Measurements from ENCODE around the gene HSPA12A.

Gene HSPA12A, protein sequence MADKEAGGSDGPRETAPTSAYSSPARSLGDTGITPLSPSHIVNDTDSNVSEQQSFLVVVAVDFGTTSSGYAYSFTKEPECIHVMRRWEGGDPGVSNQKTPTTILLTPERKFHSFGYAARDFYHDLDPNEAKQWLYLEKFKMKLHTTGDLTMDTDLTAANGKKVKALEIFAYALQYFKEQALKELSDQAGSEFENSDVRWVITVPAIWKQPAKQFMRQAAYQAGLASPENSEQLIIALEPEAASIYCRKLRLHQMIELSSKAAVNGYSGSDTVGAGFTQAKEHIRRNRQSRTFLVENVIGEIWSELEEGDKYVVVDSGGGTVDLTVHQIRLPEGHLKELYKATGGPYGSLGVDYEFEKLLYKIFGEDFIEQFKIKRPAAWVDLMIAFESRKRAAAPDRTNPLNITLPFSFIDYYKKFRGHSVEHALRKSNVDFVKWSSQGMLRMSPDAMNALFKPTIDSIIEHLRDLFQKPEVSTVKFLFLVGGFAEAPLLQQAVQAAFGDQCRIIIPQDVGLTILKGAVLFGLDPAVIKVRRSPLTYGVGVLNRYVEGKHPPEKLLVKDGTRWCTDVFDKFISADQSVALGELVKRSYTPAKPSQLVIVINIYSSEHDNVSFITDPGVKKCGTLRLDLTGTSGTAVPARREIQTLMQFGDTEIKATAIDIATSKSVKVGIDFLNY

GRCh38 chr10:116742367-116743265 is at the start of gene HSPA12A:
Gene HSPA12A, minus strand, starts transcription at chr10:116742566. Its CDS starts 97 bp downstream, at chr10:116742469.
- peak in 1 of 2 experiments; percentile 59 for DNase-seq

DNA sequence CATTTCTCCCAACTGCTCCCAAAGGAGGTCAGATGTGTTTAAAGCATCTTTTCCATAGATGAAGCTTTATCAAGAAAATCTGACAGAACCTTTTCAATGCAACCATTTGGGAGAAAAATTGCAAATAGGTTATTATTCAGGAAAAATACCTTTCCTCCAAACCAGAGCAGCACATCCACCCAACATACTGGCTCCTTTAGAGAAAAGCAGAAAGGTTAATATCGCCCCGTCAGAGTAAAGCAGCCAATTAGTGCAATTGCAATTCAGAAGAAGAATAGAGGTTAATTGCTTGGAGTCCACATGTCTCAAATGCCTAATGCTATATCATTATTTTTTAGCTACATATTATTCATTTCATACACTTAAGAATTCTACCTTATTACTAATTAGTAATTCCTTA is 48.9 kb upstream of the HSPA12A start:
- DNase-seq: no peak

DNA sequence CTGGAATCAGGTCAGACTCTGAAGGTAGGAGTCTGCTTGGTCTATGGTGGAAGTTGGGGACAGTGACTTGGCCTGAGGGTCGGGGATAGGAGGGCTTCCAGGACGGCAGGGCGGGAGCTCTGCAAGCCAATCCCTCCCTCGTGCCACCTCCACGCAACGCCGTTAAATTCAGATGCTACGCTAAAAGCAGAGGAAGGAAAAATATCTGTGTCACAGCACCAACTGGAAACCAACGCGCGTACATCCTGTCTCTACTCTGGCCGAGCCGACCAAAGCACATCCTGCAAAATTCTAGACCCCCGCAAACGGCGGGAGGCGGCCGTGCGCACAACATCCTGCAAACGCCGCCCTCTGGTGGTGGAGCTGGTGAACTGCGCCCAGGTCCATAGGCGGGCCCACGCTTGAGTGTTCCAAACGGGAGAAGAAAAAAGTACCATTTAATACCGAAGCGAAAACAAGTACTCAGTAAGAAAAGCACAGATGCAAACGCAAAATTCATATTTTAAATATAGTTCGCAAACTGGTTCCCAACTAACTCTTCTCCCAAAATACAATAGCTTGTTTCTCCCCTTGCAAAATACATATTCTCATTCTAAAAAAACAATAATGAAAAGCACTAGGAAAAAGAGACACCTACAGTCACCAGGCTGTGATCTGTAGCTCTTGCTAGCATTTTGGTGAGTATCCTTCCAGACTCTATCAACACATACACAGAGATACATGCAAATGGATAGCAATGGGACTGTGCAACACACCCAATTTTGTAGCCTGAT is 45.7 kb upstream of the HSPA12A start:
- DNase-seq: peak; percentile 6 to 64

DNA sequence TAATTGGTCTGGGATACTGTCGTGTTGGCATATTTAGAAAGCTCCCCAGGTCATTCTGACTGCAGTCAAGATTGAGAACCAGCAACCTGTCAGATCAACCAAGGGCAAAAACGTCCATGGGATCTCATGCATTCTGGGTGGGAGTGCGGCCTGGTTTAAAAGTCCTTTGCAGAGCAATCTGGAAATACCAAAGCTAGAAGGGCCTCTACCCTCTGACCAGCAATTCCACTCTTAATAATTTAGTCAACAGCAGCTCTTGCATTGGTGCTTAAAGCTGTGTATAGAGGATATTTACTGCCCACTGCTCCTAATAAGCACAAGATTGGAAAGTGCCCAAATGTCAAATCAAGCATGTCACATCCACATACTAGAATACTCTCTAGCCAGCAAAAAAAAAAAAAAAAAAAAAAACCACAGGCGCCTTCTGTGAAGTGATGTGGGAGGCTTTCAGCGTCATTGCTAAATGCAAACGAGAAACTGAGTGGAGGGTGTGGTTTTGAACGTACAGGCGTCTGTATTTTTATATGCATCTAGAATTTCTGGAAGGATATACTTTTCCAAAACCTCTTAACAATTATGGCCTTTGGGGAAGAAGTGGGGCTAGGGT is 44.8 kb upstream of the HSPA12A start:
- DNase-seq: peak in 1 of 2 experiments; percentile 6

DNA sequence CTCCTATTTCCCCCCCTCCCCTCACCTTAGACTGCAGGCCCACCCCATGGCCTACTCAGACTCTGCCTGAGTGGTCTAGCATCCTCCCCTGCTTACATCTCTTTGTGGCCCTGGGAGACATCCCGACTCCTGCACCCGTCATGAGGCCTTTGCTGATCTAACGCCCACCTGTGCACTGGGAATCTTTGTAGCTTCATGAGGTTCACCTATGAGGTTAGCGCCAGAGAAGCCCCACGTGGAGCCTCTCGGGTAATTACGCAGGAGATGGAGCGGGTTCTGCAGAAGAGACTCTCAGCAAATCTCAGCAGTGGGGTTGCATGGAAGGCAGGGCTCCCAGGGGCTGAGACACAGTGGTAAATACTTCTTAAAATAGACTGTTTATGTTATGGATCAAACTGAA is 43.5 kb upstream of the HSPA12A start:
- DNase-seq: no peak

DNA sequence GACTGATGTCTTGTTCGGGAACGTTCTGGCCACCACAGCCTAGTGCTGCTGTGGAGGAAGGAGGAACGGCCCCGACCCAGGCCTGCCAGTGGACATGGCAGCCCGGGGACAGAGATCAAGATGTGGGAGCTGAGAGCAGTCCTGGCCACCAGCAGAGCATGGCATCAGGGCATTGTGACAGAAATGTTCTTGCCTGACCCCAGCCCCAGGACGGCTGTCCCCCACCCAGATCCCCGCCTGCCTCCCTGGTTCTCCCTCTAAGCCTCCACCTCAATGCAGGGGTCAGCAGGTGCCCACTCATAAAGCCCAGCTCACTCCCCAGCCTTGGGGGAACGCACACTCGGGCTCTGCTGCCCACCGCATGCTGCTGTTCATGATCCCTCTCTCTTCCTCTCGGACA is 42.9 kb upstream of the HSPA12A start:
- DNase-seq: no peak

GRCh38 chr10:116784651-116785050 is 42.3 kb upstream of the HSPA12A start:
- peak in 1 of 2 experiments; percentile 17 for DNase-seq

GRCh38 chr10:116784035-116784434 is 41.7 kb upstream of the HSPA12A start:
- DNase-seq: no peak

DNA sequence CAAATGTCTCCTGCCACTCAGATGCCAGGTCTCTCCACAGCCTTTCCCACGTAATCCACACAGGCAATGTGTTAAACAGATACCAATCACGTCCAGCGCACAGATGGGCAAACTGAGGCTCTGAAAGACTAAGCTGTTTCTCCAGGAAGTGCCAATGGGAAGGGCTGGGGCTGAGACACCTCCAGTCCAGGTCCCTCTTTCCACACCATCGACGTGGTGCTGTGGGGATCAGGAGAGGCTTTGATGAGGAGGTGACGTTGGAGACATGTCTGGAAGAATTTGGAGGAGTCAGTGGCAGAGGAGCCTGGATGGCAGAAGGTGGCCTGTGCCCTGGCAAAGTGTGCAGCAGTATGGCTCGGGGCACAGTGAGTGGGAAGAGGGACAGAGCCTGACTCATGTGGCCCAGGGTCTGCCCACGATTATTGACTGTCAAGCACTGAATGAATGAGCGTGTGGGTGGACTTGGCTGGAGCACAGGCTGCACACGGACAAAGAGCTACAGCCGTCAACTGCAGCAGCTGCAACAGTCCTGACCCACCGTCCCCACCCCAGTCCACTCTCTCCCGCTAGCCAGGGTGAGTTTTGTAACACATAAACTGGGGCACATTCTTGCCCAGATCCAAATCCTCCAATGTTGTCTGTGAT is 40.8 kb upstream of the HSPA12A start:
- no peak for DNase-seq

GRCh38 chr10:116781370-116781884 is 39.1 kb upstream of the HSPA12A start:
- no peak for DNase-seq

DNA sequence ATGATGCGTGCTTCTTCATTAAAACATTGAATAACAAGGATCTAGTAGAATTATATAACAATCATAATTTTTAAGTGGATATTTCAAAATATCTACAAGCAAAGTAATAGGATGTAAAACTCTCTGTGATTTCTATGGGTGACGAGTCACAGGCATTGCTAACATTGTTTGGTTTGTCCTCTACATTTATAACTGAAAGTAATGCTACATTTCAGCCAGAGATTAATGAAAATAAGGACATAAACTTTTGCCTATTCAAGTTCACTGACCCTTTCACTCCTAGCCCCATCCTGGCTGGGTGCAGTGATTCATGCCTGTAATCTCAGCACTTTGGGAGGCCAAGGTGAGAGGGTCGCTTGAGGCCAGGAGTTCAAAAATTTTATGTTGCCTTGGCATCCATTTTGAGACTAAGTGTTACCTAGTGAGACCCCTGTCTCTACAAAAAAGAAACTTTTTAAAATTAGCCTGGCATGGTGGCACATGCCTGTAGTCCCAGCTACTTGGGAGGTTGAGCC is 38.4 kb upstream of the HSPA12A start:
- no peak for DNase-seq

DNA sequence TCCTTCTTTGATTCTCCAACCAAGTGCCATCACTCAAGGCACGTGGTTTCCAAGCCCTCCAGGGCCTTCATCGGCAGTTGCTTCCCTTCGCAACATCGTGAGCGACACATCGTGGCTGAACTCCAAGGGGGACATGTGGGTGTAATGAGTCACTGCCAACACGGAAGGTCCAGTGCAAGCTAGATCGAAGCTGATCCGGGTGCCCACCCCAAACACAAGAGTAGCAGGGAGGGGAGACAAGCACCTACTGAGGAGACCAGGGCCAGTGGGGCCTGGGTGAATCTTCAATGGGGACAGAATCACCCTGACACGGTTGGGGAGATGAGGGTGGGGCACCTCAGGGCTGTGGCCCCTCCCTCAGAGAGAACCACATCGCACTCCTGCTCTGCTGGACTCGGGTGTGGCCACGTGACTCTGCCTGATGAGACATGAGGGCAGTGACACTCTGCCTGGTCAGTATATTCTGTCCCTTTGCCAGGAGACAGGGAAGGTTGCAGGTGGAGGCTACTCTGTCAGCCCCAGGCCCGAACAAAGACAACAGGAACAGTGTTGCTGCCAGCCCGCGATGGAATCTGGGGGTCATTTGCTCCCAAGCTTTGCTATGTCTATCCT is 36.8 kb upstream of the HSPA12A start:
- no peak for DNase-seq

DNA sequence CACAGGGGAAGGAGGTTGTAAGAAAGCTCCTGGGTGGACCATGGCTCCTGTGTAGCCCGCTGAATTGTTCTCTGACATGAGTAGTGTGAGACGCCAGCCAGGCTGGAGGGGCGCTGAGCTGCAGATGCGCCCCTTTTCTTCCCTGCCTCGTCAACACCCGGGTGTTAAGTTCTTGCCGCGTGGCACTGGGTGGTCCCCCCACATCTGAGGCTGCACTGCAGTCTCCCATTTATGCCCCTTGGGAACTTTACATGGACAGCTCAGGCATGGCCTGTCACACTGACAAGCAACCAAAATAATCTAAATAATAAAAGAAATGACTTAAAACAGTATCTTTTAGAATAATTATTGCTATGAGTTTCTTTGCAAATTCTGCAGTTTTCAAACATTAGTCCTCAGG is 34.6 kb upstream of the HSPA12A start:
- no peak for DNase-seq

DNA sequence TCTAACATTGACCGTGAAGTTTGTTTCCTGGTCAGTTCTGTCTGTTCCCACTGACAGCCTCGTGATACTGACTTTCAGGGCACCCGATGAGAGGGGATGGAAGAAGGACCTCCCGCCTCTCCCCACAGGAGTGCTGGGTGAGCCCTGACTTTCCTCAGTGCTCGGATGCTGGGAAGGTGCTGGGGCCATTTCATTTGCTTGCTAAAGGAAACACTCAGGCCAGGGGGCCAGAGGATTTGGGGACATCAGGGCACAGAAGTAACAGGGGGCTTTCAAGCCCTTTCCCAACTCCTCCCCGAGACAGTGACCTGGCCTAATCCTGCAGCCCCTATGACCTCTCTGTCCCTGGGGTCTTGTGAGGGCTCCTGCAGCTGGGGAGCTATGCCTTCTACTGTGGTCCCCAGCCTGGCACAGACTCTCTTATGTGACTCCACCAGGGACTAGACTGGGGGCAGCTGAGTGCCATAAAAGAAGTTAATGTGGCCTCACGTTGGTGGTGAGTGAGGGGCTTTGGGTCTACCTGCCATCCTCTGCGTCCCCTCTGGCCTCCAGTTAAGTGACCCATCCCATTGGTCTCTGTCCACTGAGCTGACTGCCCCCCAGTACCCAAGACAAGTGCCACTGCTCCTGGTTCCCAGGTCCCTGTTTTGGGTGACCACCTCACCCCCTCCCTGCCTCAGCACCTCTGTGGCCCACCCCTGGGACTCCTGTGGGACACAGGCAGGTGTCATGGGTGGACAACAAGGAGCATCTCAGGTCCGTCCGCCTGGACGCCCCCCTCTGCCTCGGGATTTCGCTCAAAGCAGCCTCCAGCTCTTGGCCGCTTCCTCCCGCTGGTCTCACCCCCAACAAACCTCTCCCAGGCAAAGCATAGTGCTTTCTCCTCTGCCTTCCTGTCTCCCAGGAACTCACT is 33.4 kb upstream of the HSPA12A start:
- DNase-seq: no peak

DNA sequence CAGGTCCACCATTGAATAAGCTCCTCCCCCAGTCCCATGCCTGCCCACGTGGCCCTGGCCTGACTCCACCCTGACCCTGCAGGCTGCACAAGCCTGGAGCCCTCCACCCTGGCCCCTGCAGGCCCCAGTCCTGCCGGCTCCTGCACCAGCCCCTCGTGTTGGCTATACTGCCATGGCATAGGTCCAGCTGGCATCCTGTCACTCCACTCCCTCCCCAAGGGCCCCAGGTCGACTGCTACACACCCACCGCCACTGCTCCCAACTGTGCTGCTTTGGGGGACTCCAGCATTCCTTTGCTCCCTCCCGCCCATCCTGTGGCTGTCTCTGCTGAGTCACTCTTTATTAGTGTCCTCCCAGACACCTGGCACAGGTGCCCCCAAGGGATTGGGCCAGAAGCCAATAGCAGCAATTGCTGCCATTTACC is 32.4 kb upstream of the HSPA12A start:
- DNase-seq: peak in 1 of 2 experiments; percentile 18

GRCh38 chr10:116772909-116773705 is 30.7 kb upstream of the HSPA12A start:
- no peak for DNase-seq

DNA sequence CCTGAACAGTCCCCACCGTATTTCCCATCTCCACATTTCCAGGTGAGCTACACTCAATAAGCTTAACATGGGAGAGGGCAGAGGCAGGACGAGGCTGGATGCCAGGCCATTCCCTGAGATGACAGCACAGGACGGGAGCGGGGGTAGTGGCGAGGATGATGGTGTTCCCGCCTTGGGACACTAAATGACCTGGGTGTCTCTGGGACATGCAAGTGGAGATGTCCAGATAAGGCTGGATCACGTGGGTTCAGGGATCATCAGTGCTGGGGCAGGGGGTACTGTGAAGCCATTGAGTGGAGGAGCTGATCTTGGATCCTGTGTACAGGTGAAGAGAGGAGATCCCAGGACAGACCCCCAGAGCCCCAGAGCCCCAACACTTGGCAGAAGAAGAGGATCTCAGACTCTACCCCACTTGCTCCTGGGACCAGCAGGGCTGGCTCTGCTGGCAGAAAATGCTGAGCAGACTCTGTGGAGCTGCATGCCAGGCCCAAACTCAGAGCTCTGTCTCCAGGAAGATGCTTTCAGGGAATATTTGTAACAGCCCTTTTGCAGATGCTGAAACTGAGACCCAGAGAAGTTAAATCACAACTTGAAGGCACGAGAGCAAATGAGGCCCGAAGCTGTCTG is 29.7 kb upstream of the HSPA12A start:
- DNase-seq: no peak
